GM18861 (cell line): ENCODE measurements around the gene CRYGS.
"Not testable (repeated sequence)": the region's sequence is repeated elsewhere in the genome, so short reads cannot be mapped to it uniquely, and the experiment has no call there.

ENCODE experiments used
- ATAC-seq: cut with Tn5 transposase; IDR thresholded peaks from one replicate; pipeline ENCODE4 v1.9.1; 2021; ENCODE audit not compliant: unreplicated experiment

CRYGS gene

GRCh38 chr3:186544281-186544680, at the start of gene CRYGS:
TSS of gene CRYGS (minus strand) at chr3:186544380. CDS start at chr3:186544326, 54 bp downstream.
- ATAC-seq: no peak

- ATAC-seq: no peak
Measured at GRCh38 chr3:186593862-186594261, 49.7 kb upstream of the CRYGS start.

GRCh38 chr3:186592682-186593081, 48.5 kb upstream of the CRYGS start:
- ATAC-seq: no peak

GRCh38 chr3:186590580-186591295, 46.6 kb upstream of the CRYGS start:
- no peak for ATAC-seq

GRCh38 chr3:186589856-186590579, 45.8 kb upstream of the CRYGS start:
- no peak for ATAC-seq

GRCh38 chr3:186589121-186589520, 44.9 kb upstream of the CRYGS start:
- ATAC-seq: no peak

GRCh38 chr3:186588632-186589031, 44.5 kb upstream of the CRYGS start:
- no peak for ATAC-seq

GRCh38 chr3:186587183-186587582, 43.0 kb upstream of the CRYGS start:
- no peak for ATAC-seq

- ATAC-seq: not testable (repeated sequence)
Measured at GRCh38 chr3:186586245-186586644, 42.1 kb upstream of the CRYGS start.

- ATAC-seq: no peak
Measured at GRCh38 chr3:186583831-186584230, 39.7 kb upstream of the CRYGS start.

- ATAC-seq: no peak
Measured at GRCh38 chr3:186582541-186582940, 38.4 kb upstream of the CRYGS start.

- no peak for ATAC-seq
Measured at GRCh38 chr3:186580785-186581184, 36.6 kb upstream of the CRYGS start.

- no peak for ATAC-seq
Measured at GRCh38 chr3:186577521-186577920, 33.3 kb upstream of the CRYGS start.

GRCh38 chr3:186571644-186572013, 27.4 kb upstream of the CRYGS start:
- ATAC-seq: no peak

- ATAC-seq: no peak
Measured at GRCh38 chr3:186570941-186571643, 26.9 kb upstream of the CRYGS start.

GRCh38 chr3:186570096-186570940, 26.1 kb upstream of the CRYGS start, which contains the start of gene DNAJB11:
TSS of gene DNAJB11 (plus strand) at chr3:186570720. CDS start at chr3:186570898, 178 bp downstream.
- ATAC-seq: peak; percentile 85

- ATAC-seq: no peak
Measured at GRCh38 chr3:186569779-186570095, 25.6 kb upstream of the CRYGS start.

- ATAC-seq: not testable (repeated sequence)
Measured at GRCh38 chr3:186569361-186569760, 25.2 kb upstream of the CRYGS start.

- peak; percentile 42 for ATAC-seq
Measured at GRCh38 chr3:186567072-186567921, 23.1 kb upstream of the CRYGS start, which contains the start of gene TBCCD1. TSS of gene TBCCD1 (minus strand) at chr3:186567339. CDS start at chr3:186564329, 3,010 bp downstream.

GRCh38 chr3:186566772-186567071, 22.5 kb upstream of the CRYGS start:
- no peak for ATAC-seq
